HepG2 (cell line): ENCODE measurements around the gene FAM90A26. TPM values are rescaled to one million over a fixed set of nuclear protein-coding genes. Genes with fewer than 3 reads are reported as not detected.
A peak's percentile ranks its signal among the peaks of the same experiment; 100 is the strongest.
"Not testable (repeated sequence)": the region's sequence is repeated elsewhere in the genome, so short reads cannot be mapped to it uniquely, and the experiment has no call there.

Experiments used
- ASH2L ChIP-seq: fragments of 300-600, 200-600 bp; sonication (generic); IDR thresholded peaks from 2 replicates; pipeline ENCODE4 v1.7.0; 2017; ENCODE audit warnings: low read depth, mild to moderate bottlenecking, moderate library complexity, mixed read lengths, low read length; ENCODE audit not compliant: insufficient read length
- CAMTA2 ChIP-seq: sonication (generic); formaldehyde crosslinking; IDR thresholded peaks from 2 replicates; pipeline ENCODE4 v1.4.0; 2020; ENCODE audit warnings: mild to moderate bottlenecking, missing genetic modification reagents, borderline replicate concordance
- CREB1 ChIP-seq, 2 experiments: fragments of 450-650 bp in 1 of 2; IDR thresholded peaks; 2 replicates each; pipeline ENCODE4 v1.6.1; 2016 to 2017; ENCODE audit warnings: control low read depth in 1 of 2, mild to moderate bottlenecking in 1 of 2, missing compliant biosample characterization in 1 of 2, missing genetic modification characterization in 1 of 2
- GABPB1 ChIP-seq: IDR thresholded peaks from 2 replicates; pipeline ENCODE4 v1.6.1; 2016; ENCODE audit warnings: mild to moderate bottlenecking, missing genetic modification reagents, moderate library complexity, missing compliant biosample characterization
- HDAC1 ChIP-seq: sonication (generic); formaldehyde crosslinking; IDR thresholded peaks from 2 replicates; pipeline ENCODE4 v1.5.1; 2020; ENCODE audit warnings: mild to moderate bottlenecking, missing genetic modification reagents
- KLF16 ChIP-seq, 2 experiments: sonication (generic) in 1 of 2; formaldehyde crosslinking in 1 of 2; IDR thresholded peaks; 2 replicates each; pipeline versions ENCODE4 v1.6.1 to v1.8.0; 2016 to 2023; ENCODE audit warnings: missing genetic modification reagents in 2 of 2, missing compliant biosample characterization in 1 of 2
- MXD4 ChIP-seq: IDR thresholded peaks from 2 replicates; pipeline ENCODE4 v1.6.1; 2016; ENCODE audit warnings: mild to moderate bottlenecking, missing biosample characterization, missing genetic modification reagents
- RXRA ChIP-seq: sonication (generic); formaldehyde crosslinking; IDR thresholded peaks from 2 replicates; pipeline ENCODE4 v1.5.1; 2020; ENCODE audit warnings: missing genetic modification reagents
- SAFB2 ChIP-seq: sonication (generic); formaldehyde crosslinking; IDR thresholded peaks from 2 replicates; pipeline ENCODE4 v1.5.1; 2020; ENCODE audit warnings: missing genetic modification reagents, low read depth, mild to moderate bottlenecking, borderline replicate concordance
- STAG1 ChIP-seq: sonication (generic); formaldehyde crosslinking; IDR thresholded peaks from 2 replicates; pipeline ENCODE4 v1.4.0; 2020; ENCODE audit warnings: missing genetic modification reagents
- TEAD3 ChIP-seq: optimal IDR thresholded peaks from 2 replicates; pipeline ENCODE3; 2016; ENCODE audit warnings: borderline replicate concordance
- TMF1 ChIP-seq: sonication (generic); formaldehyde crosslinking; IDR thresholded peaks from 2 replicates; pipeline ENCODE4 v1.8.1; 2022; ENCODE audit warnings: low read depth, missing genetic modification reagents
- YEATS4 ChIP-seq: sonication (generic); formaldehyde crosslinking; IDR thresholded peaks from 2 replicates; pipeline ENCODE4 v1.4.0; 2020; ENCODE audit warnings: missing genetic modification reagents, borderline replicate concordance
- YY1 ChIP-seq: IDR thresholded peaks from 2 replicates; pipeline ENCODE4 v1.6.1; 2011; ENCODE audit warnings: low read length, low read depth, moderate library complexity, mild to moderate bottlenecking; ENCODE audit not compliant: insufficient read depth, insufficient replicate concordance
- ZNF232 ChIP-seq: sonication (generic); formaldehyde crosslinking; IDR thresholded peaks from 2 replicates; pipeline ENCODE4 v1.4.0; 2020; ENCODE audit warnings: missing genetic modification reagents, borderline replicate concordance
- ZNF329 ChIP-seq: sonication (generic); formaldehyde crosslinking; IDR thresholded peaks from 2 replicates; pipeline ENCODE4 v1.9.0; 2021; ENCODE audit warnings: low read depth, mild to moderate bottlenecking, missing genetic modification reagents
- ZNF501 ChIP-seq: sonication (generic); formaldehyde crosslinking; IDR thresholded peaks from 2 replicates; pipeline ENCODE4 v1.5.1; 2020; ENCODE audit warnings: mild to moderate bottlenecking, moderate library complexity, missing genetic modification reagents
- ZNF703 ChIP-seq: sonication (generic); formaldehyde crosslinking; IDR thresholded peaks from 2 replicates; pipeline ENCODE4 v1.5.1; 2020; ENCODE audit warnings: missing genetic modification reagents, mild to moderate bottlenecking, moderate library complexity, borderline replicate concordance
- ZNF776 ChIP-seq: sonication (generic); formaldehyde crosslinking; IDR thresholded peaks from 2 replicates; pipeline ENCODE4 v1.4.0; 2020; ENCODE audit warnings: mild to moderate bottlenecking, missing genetic modification reagents
- ZNF792 ChIP-seq: IDR thresholded peaks from 2 replicates; pipeline ENCODE4 v1.6.1; 2016
- polyA plus RNA-seq, 8 experiments: library from polyadenylated mRNA; depleted of rRNA in 3 of 8; stranded (reverse) in 7 of 8; unstranded in 1 of 8; fragments of >200 nt; fragmentation: Illumina TruSeq in 4 of 8; extraction: Trizol in 4 of 8; gene quantifications; 2 replicates each; pipeline versions ENCODE4 v1.2.1 to v1.2.3, GENCODE V29; 2011 to 2016; ENCODE audit warnings: low read depth in 4 of 8, missing spikeins in 1 of 8, mixed read lengths in 1 of 8; ENCODE audit not compliant: insufficient read depth in 1 of 8
- total RNA-seq, 5 experiments: library from RNA; depleted of rRNA; stranded (reverse); fragments of >200 nt; fragmentation: Illumina TruSeq; extraction: Trizol; gene quantifications; 2 replicates each; pipeline ENCODE4 v1.2.3, GENCODE V29; 2016; ENCODE audit warnings: low read depth in 1 of 5
- TF ChIP-seq, protein P1 (sequence below): sonication (generic); formaldehyde crosslinking; conservative IDR thresholded peaks from 2 replicates; pipeline ENCODE4 v1.4.0; 2020; ENCODE audit warnings: mild to moderate bottlenecking, missing genetic modification reagents, moderate library complexity
- TF ChIP-seq, protein P2 (sequence below): sonication (generic); formaldehyde crosslinking; IDR thresholded peaks from 2 replicates; pipeline ENCODE4 v1.5.0; 2020; ENCODE audit warnings: mild to moderate bottlenecking, missing genetic modification reagents, borderline replicate concordance
- TF ChIP-seq, protein P3 (sequence below): IDR thresholded peaks from 2 replicates; pipeline ENCODE4 v1.6.1; 2016; ENCODE audit warnings: mild to moderate bottlenecking

The FAM90A26 gene
- total and polyA plus RNA-seq, 2 of the 13 experiments (the other 11 are each of a cell fraction or from before 2014, with no cell fraction given), result not detected

DNA sequence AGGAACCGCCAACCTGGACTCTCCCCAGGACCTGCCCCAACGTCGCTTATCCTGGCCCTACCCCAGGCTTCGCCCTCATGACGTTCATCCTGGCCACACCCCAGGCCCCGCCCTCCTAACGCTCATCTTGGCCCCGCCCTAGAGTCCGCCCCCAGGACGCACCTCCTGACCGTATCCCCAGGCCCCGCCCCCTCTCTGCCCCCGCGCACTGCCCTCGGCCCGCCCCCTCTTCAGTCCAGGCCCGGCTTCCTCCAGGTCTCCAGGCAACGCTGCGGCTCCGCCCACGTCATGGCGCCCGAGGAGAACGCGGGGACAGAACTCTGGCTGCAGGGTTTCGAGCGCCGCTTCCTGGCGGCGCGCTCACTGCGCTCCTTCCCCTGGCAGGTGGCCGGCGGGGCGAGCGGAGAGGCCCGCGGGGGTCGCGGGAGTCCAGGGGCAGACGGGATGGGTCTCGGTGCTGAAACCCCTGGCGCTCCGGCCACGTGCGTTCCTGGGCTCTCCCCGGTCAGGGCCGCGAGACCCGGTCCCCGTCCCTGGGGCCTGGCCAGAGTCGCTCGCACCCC lies 17.1 kb upstream of the FAM90A26 start (continued):
- TF ChIP-seq, protein P1, sequence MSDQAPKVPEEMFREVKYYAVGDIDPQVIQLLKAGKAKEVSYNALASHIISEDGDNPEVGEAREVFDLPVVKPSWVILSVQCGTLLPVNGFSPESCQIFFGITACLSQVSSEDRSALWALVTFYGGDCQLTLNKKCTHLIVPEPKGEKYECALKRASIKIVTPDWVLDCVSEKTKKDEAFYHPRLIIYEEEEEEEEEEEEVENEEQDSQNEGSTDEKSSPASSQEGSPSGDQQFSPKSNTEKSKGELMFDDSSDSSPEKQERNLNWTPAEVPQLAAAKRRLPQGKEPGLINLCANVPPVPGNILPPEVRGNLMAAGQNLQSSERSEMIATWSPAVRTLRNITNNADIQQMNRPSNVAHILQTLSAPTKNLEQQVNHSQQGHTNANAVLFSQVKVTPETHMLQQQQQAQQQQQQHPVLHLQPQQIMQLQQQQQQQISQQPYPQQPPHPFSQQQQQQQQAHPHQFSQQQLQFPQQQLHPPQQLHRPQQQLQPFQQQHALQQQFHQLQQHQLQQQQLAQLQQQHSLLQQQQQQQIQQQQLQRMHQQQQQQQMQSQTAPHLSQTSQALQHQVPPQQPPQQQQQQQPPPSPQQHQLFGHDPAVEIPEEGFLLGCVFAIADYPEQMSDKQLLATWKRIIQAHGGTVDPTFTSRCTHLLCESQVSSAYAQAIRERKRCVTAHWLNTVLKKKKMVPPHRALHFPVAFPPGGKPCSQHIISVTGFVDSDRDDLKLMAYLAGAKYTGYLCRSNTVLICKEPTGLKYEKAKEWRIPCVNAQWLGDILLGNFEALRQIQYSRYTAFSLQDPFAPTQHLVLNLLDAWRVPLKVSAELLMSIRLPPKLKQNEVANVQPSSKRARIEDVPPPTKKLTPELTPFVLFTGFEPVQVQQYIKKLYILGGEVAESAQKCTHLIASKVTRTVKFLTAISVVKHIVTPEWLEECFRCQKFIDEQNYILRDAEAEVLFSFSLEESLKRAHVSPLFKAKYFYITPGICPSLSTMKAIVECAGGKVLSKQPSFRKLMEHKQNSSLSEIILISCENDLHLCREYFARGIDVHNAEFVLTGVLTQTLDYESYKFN, result peak; percentile 20; the same call in 1 of the 2 replicates
- TF ChIP-seq YEATS4 (CRISPR knock-in tag), result peak; percentile 75
- TF ChIP-seq CREB1 (IDR thresholded peaks at IDR 0.05), result 0 out of 2 replicates have a peak, but pooled peaks have one; percentile 35
- not testable (repeated sequence) for TF ChIP-seq CREB1 (CRISPR knock-in tag; IDR thresholded peaks at IDR 0.05)
- TF ChIP-seq TMF1 (CRISPR knock-in tag), result peak; percentile 69; the same call in 1 of the 2 replicates
- peak; percentile 48; the same call in 1 of the 2 replicates for TF ChIP-seq ZNF792 (CRISPR knock-in tag)
- peak; percentile 90 for TF ChIP-seq YY1
- peak; percentile 56; the same call in 1 of the 2 replicates for TF ChIP-seq ZNF501
- 0 out of 2 replicates have a peak, but pooled peaks have one; percentile 46 for TF ChIP-seq ZNF329 (CRISPR knock-in tag)
- TF ChIP-seq STAG1, result peak; percentile 43
- peak; percentile 48; the same call in 1 of the 2 replicates for TF ChIP-seq RXRA (CRISPR knock-in tag)
- TF ChIP-seq HDAC1 (CRISPR knock-in tag), result peak; percentile 89
- peak; percentile 68; the same call in 1 of the 2 replicates for TF ChIP-seq ZNF776
- peak; percentile 51; the same call in 1 of the 2 replicates for TF ChIP-seq ZNF232 (CRISPR knock-in tag)
- TF ChIP-seq SAFB2 (CRISPR knock-in tag), result 0 out of 2 replicates have a peak, but pooled peaks have one; percentile 43
- TF ChIP-seq, protein P2, sequence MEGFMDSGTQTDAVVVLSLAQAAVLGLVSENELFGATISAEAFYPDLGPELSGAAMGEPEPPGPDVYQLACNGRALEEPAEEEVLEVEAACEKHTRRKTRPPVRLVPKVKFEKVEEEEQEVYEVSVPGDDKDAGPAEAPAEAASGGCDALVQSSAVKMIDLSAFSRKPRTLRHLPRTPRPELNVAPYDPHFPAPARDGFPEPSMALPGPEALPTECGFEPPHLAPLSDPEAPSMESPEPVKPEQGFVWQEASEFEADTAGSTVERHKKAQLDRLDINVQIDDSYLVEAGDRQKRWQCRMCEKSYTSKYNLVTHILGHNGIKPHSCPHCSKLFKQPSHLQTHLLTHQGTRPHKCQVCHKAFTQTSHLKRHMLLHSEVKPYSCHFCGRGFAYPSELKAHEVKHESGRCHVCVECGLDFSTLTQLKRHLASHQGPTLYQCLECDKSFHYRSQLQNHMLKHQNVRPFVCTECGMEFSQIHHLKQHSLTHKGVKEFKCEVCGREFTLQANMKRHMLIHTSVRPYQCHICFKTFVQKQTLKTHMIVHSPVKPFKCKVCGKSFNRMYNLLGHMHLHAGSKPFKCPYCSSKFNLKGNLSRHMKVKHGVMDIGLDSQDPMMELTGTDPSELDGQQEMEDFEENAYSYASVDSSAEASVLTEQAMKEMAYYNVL (CRISPR knock-in tag), result peak; percentile 68; the same call in 1 of the 2 replicates
- TF ChIP-seq KLF16 (CRISPR knock-in tag; IDR thresholded peaks at IDR 0.05), result 0 out of 4 replicates have a peak, but pooled peaks of 1 of the 2 experiments have one; percentile 43
- TF ChIP-seq, protein P3, sequence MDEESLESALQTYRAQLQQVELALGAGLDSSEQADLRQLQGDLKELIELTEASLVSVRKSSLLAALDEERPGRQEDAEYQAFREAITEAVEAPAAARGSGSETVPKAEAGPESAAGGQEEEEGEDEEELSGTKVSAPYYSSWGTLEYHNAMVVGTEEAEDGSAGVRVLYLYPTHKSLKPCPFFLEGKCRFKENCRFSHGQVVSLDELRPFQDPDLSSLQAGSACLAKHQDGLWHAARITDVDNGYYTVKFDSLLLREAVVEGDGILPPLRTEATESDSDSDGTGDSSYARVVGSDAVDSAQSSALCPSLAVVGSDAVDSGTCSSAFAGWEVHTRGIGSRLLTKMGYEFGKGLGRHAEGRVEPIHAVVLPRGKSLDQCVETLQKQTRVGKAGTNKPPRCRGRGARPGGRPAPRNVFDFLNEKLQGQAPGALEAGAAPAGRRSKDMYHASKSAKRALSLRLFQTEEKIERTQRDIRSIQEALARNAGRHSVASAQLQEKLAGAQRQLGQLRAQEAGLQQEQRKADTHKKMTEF, result peak; percentile 41
- peak; percentile 69 for TF ChIP-seq GABPB1 (CRISPR knock-in tag)
- 0 out of 2 replicates have a peak, but pooled peaks have one; percentile 53 for TF ChIP-seq CAMTA2 (CRISPR knock-in tag)
- peak; percentile 36 for TF ChIP-seq TEAD3 (CRISPR knock-in tag)
- TF ChIP-seq ZNF703 (CRISPR knock-in tag), result 0 out of 2 replicates have a peak, but pooled peaks have one; percentile 42
- TF ChIP-seq MXD4 (CRISPR knock-in tag), result peak; percentile 79
- TF ChIP-seq ASH2L, result peak; percentile 18
